ENCODE data around the gene B4GALT4. TPM values are rescaled to one million over a fixed set of nuclear protein-coding genes. Genes with fewer than 3 reads are reported as not detected.
"Not testable (repeated sequence)": the region's sequence is repeated elsewhere in the genome, so short reads cannot be mapped to it uniquely, and the experiment has no call there.

The B4GALT4 gene, protein sequence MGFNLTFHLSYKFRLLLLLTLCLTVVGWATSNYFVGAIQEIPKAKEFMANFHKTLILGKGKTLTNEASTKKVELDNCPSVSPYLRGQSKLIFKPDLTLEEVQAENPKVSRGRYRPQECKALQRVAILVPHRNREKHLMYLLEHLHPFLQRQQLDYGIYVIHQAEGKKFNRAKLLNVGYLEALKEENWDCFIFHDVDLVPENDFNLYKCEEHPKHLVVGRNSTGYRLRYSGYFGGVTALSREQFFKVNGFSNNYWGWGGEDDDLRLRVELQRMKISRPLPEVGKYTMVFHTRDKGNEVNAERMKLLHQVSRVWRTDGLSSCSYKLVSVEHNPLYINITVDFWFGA
- 8.7 TPM for polyA plus RNA-seq

DNA sequence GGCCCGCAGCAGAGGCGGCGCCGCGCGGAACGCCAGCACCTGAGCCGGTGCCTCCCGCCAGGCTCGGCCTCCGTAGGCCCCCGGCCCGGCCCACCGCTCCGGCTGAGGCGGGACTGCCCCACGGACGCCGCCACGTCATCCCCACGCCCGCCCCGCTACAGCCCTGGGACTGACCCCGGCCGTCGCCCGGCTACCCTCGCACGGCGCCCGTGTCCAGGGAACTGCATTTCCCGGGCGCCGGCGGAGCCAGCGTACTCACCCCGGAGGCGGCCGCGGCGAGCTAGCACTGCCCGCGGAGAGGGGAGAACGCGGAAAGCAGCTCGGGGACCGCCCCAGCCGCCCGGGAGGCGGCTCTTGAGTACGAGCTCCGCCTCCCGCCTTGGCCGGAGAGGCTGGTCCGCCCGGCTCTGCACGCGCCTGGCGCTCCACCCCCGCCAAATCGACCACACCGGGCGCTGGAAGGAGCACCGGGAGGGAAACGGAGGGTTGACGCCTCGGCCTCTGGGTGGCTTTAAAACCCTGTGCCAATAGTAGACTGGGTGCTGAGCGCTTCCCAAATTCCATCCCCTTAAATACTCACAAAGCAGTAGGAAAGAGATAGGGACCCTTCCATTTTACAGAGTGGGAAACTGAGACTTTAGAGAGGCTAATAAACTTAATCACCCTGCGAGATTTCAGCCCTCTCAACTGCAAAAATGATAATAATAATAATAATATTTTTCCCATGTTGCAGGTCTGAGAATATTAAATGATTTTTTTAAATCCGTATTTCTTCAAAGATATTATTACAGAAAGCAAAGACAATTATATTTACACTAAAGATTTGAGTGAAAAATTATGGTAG lies at the start of gene B4GALT4:
Gene B4GALT4, minus strand, starts transcription at position 288 of the 844 bp plus-strand sequence. CDS start 10,779 bp downstream, outside the sequence.
- Mint-ChIP-seq H3K36me3 (peaks cover 10% of the 10 kb centered on the region), H3K4me1 (peaks cover 23 to 24% (median 24%) of the 10 kb centered on the region in 3 donors), H3K27me3 (no peaks in the 10 kb centered on the region), H3K9me3 (no peaks in the 10 kb centered on the region), H3K4me3 (peak within 1 kb of the TSS; percentile 56 to 95 (median 84)), H3K27ac (peak within 1 kb of the TSS; percentile 80 to 95 (median 82))

DNA sequence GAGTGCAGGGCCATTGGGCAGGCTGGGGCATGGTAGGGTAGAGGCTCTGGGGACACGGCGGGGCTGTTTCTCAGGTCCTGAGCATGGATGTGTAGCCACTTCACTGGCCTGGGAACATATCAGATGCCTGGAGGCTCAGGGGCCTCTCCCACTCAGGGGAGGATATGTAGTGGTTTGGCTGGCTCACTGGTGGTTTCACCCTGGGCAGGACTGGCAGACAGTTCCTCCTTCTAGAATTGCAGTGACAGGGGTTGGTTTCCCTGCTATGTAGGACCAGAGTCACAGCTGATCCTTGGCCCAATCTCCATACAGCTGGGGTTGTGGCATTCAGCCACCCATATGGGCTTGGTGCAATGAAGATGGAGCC lies 48.7 kb upstream of the B4GALT4 start:
- H3K4me1 Mint-ChIP-seq = peaks cover 18 to 24% (median 21%) of the 10 kb centered on the region in 3 donors
- peaks cover 2% of the 10 kb centered on the region for H3K36me3 Mint-ChIP-seq
- no peaks in the 10 kb centered on the region for H3K27me3 Mint-ChIP-seq
- peaks cover 1 to 17% (median 12%) of the 10 kb centered on the region in 3 donors for H3K9me3 Mint-ChIP-seq
- H3K27ac Mint-ChIP-seq = no peak overlapping the region
- peak overlapping the region in 2 of 4 donors; percentile 40 to 69 for H3K4me3 Mint-ChIP-seq

DNA sequence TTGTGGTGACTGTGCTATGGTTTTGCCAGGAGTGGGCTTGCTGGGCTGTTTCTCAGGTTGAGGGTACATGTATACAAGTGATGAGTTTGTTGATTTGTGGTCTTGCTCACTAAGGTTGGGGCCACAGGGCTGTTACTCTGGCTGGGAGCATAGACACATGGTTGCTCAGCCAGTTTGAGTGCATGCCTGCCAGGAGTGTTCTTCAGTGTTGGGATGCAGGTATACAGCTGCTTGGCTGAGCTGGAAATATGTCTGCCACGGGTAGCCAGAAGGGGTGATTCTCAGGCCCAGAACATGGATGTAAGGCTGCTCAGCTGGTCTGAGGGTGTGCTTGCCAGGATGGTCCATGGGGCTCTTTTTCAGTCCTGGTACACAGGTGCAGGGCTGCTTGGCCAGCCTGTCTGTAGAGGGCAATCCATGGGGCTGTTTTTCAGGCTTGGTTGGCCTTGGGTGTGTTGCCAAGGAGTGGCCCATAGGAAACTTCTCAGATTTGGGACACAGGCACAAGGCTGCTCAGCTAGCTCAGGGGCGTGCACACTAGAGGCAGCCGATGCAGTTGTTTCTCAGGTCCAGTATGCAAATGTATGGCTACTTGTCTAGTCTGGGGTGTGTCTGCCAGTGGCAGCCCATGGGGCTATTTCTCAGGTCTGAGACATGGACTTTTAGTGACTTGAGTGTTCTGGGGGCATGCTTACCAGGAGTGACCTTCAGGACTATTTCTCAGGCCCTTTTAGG lies 48.2 kb upstream of the B4GALT4 start:
- H3K9me3 Mint-ChIP-seq = peaks cover 1 to 20% (median 12%) of the 10 kb centered on the region in 3 donors
- no peaks in the 10 kb centered on the region for H3K27me3 Mint-ChIP-seq
- peak overlapping the region in 3 of 4 donors; percentile 12 to 69 (median 40) for H3K4me3 Mint-ChIP-seq
- H3K27ac Mint-ChIP-seq = peak overlapping the region in 1 of 3 donors; percentile 35
- peaks cover 16 to 24% (median 21%) of the 10 kb centered on the region in 3 donors for H3K4me1 Mint-ChIP-seq
- H3K36me3 Mint-ChIP-seq = peaks cover 2% of the 10 kb centered on the region

DNA sequence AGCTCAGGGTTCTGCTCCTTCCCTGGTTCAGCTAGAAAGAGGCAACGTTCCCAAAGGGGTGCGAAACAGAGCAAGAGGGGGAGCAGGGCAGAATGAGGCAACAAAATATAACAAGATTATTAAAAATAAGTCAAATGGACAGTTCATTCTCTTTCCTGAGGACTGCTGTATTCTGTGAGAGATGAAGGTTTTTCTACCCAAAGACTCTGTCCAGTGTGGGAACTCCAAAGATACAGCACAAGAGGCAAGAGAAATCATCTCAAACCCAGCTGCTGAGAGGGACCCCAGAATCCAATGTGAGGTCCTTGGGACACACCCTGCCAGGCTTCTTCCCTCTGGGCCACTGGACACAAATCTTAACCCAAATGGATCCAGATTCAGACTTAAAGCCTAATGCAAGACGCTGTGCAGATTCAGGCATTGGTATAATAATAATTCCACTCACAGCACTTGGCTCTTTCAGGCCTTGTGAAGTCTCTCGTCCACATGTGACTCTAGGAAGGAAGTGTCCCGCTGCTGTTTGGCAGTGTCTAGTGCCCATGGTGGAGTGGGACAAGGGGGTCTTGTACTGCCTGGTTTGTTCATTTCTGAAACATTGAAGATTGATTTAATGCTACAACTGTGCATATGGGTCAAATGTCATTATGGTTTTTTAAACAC lies 39.0 kb upstream of the B4GALT4 start:
- Mint-ChIP-seq H3K4me1 (peaks cover 0 to 1% (median 0%) of the 10 kb centered on the region in 3 donors), H3K4me3 (no peak overlapping the region), H3K27ac (no peak overlapping the region), H3K9me3 (peaks cover 2 to 23% (median 16%) of the 10 kb centered on the region in 3 donors), H3K36me3 (peaks cover 9% of the 10 kb centered on the region), H3K27me3 (no peaks in the 10 kb centered on the region)

DNA sequence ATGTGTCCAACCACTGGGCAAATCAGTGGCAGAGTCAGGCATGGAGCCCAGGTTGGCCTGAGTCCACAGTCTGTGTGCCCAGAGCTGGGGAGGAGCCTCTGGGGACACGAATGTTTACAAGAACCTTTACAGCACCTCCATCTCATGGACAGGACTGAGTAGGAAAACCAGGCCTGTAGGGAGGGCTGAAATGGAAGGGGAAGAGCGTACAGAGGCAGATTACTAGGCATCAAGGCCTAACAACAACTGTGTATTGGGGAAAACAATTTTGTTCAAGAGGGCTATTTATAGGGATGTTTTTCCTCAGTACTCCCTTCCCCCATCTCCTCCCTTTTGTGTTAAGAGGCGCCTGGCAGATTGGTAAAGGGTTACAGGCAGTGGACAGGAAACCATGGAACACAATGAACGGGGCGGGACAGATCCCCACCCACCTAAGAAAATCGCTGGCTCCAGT lies 38.5 kb upstream of the B4GALT4 start:
- Mint-ChIP-seq H3K4me1 (peaks cover 0 to 1% (median 0%) of the 10 kb centered on the region in 3 donors), H3K36me3 (peaks cover 9% of the 10 kb centered on the region), H3K4me3 (no peak overlapping the region), H3K9me3 (peaks cover 2 to 23% (median 16%) of the 10 kb centered on the region in 3 donors), H3K27me3 (no peaks in the 10 kb centered on the region), H3K27ac (no peak overlapping the region)

DNA sequence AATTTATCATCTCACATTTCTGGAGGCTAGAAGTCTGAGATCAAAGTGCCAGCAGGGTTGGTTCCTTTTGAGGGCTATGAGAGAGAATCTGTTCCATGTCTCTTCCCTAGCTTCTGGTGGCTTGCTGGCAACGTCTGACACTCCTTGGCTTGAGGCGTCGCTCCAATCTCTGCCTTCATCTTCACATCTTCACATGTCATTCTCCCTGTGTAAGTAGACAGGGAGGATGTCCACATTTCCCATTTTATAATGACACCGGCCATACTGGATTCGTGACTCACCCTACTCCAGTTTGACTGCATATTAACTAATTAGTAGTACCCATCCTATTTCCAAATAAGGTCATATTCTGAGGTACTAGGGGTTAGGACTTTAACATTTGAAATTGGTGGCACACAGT lies 36.0 kb upstream of the B4GALT4 start:
- peaks cover 0 to 4% (median under 1%) of the 10 kb centered on the region in 3 donors for H3K9me3 Mint-ChIP-seq
- H3K27me3 Mint-ChIP-seq = no peaks in the 10 kb centered on the region
- no peak overlapping the region for H3K4me3 Mint-ChIP-seq
- H3K36me3 Mint-ChIP-seq = peaks cover 3% of the 10 kb centered on the region
- peaks cover 0 to 1% (median 0%) of the 10 kb centered on the region in 3 donors for H3K4me1 Mint-ChIP-seq
- H3K27ac Mint-ChIP-seq = no peak overlapping the region

DNA sequence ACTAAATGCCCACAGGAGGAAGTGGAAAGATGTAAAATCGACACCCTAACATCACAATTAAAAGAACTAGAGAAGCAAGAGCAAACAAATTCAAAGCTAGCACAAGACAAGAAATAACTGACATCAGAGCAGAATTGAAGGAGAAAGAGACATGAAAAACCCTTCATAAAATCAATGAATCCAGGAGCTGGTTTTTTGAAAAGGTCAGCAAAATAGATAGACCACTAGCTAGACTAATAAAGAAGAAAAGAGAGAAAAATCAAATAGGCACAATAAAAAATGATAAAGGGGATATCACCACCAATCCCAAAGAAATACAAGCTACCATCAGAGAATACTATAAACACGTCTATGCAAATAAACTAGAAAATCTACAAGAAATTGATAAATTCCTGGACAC lies 29.5 kb upstream of the B4GALT4 start:
- not testable (repeated sequence) for H3K27ac Mint-ChIP-seq, H3K4me3 Mint-ChIP-seq, H3K4me1 Mint-ChIP-seq, H3K27me3 Mint-ChIP-seq, H3K36me3 Mint-ChIP-seq, H3K9me3 Mint-ChIP-seq

DNA sequence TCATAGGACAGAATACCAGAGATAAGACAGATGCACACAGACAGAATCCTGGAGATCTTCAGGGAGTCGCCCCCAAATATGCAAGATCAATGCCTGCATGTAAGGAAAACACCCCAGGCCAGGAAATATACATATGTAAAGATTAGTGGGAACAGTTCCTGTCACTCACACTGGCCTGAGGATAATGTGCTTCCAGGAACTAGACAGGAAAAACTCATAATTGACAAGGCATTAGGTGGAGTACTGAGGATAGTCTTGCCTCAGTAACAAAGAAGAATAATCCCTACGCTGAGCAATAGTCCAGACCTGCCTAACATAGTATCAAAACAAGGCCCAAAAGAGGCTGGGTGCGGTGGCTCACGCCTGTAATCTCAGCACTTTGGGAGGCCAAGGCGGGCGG lies 20.4 kb upstream of the B4GALT4 start:
- Mint-ChIP-seq H3K27ac (no peak overlapping the region), H3K36me3 (no peaks in the 10 kb centered on the region), H3K27me3 (peaks cover 2% of the 10 kb centered on the region), H3K4me1 (peaks cover 19 to 28% (median 25%) of the 10 kb centered on the region in 3 donors), H3K9me3 (no peaks in the 10 kb centered on the region), H3K4me3 (no peak overlapping the region)

DNA sequence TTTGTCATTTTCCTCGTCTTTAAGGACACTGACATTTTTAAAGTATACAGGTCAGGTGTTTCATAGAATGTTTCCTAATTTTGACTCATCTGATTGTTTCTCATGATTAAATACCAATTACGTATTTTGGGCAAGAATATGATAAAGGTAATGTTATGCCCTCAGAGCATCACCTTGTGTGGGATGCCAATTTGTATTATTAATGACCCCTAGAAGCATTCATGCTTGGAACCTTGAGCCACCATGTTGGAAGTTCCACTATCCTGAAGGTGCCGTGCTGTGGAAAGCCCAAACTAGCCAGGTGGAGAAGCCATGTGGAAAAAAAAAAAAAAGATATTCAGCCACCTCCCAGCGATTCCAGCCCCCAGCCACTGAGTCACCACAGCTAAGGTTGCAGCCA lies 19.1 kb upstream of the B4GALT4 start:
- Mint-ChIP-seq H3K4me3 (no peak overlapping the region), H3K27me3 (peaks cover 2% of the 10 kb centered on the region), H3K9me3 (no peaks in the 10 kb centered on the region), H3K36me3 (no peaks in the 10 kb centered on the region), H3K27ac (no peak overlapping the region), H3K4me1 (peaks cover 19 to 28% (median 25%) of the 10 kb centered on the region in 3 donors)

DNA sequence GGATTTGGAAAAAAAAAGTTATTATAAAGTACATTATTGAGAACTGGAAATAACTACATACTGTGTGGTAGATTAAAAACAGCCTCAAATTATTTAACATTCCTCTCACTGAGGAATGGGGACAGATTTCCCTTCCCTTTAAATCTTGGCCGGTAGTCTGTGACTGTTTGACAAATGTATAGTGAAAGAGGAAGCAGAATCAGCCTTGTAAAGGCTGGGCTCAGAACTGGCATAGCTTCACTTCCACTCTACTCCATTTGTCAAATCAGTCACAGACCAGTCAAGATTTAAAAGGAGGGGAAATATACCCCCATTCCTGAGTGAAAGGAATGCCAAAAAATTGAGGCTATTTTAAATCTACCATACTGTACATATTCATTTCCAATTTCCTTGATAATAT lies 18.2 kb upstream of the B4GALT4 start:
- Mint-ChIP-seq H3K4me3 (peak overlapping the region in 2 of 4 donors; percentile 41 to 77), H3K36me3 (no peaks in the 10 kb centered on the region)

DNA sequence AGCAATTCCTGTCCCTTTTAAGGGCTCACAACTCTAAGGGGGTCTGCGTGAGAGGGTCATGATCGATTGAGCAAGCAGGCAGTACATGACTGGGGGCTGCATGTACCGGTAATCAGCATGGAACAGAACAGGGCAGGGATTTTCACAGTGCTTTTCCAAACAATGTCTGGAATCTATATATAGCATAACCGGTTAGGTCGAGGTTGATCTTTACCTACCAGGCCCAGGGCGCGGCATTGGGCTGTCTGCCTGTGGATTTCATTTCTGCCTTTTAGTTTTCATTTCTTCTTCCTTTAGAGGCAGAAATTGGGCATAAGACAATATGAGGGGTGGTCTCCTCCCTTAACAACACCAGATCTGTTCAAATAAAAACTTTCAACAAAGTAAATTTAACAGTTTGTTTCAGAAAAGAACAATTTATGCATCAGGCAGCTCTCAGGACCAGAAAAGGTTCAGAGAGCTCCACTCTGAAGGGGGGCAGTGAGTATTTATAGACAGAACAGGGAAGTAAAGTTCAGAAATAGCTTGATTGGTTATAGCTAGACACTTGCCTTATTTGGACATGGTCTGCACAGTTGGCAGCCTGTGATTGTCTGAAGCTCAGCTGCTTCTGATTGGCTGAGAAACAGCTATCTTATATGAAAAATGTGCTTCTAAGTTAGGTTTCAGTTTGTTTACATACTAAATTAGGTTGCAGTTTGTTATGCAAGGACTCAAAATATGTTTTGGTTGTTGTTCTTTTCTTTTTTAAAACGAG lies 17.2 kb upstream of the B4GALT4 start:
- Mint-ChIP-seq H3K4me1 (peaks cover 19 to 22% (median 22%) of the 10 kb centered on the region in 3 donors), H3K36me3 (peaks cover 4% of the 10 kb centered on the region), H3K27ac (peak overlapping the region in 2 of 3 donors; percentile 29 to 31), H3K4me3 (peak overlapping the region in 3 of 4 donors; percentile 37 to 55 (median 54)), H3K9me3 (no peaks in the 10 kb centered on the region), H3K27me3 (no peaks in the 10 kb centered on the region)

More for the DNA sequence above, 18.2 kb upstream of the B4GALT4 start:
- Mint-ChIP-seq H3K27me3 (no peaks in the 10 kb centered on the region), H3K27ac (peak overlapping the region in 1 of 3 donors; percentile 2), H3K9me3 (no peaks in the 10 kb centered on the region), H3K4me1 (peaks cover 19 to 27% (median 25%) of the 10 kb centered on the region in 3 donors)

DNA sequence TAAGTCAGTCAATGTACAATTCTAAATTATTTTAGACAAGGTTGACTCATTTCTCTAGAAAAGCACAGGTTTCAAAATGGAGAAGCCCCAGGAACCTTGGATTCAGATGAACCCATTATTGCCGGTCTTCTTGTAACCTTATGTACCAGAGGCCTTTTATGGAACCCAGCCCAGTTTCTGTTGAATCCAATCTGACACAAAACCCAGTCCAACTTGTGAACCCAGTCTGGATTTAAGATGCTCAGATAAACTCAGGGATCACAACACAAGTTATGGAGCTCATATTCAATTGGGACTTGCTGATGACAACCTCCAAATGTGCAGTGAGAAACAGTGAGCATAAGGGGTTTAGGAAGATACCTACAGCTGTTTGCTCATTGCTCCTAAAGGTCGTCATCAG lies 16.4 kb upstream of the B4GALT4 start:
- H3K27me3 Mint-ChIP-seq = no peaks in the 10 kb centered on the region
- peaks cover 19 to 22% (median 22%) of the 10 kb centered on the region in 3 donors for H3K4me1 Mint-ChIP-seq
- no peaks in the 10 kb centered on the region for H3K9me3 Mint-ChIP-seq
- peak overlapping the region in 2 of 3 donors; percentile 29 to 31 for H3K27ac Mint-ChIP-seq
- peaks cover 5% of the 10 kb centered on the region for H3K36me3 Mint-ChIP-seq
- no peak overlapping the region for H3K4me3 Mint-ChIP-seq

DNA sequence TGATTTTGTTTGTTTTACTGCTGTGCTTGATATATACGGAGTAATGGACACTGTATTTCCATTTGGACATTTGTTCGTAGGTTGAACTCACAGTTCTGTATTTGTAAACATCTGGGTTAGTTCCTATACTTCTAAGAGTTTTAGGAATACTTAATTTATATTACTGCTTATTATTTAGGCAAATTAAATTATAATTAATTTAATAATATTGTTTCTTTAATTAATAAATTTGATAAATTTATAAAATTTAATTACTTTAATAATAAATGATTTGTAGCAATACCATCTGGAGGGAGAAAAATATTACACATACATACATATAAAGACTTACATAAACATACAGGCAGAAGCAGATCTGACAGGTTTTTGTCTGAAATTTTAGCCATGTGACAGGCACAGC lies 14.5 kb upstream of the B4GALT4 start:
- peaks cover 19 to 22% (median 22%) of the 10 kb centered on the region in 3 donors for H3K4me1 Mint-ChIP-seq
- H3K27me3 Mint-ChIP-seq = no peaks in the 10 kb centered on the region
- peaks cover 5% of the 10 kb centered on the region for H3K36me3 Mint-ChIP-seq
- no peak overlapping the region for H3K4me3 Mint-ChIP-seq
- H3K27ac Mint-ChIP-seq = no peak overlapping the region
- H3K9me3 Mint-ChIP-seq = peaks cover 0 to 7% (median 2%) of the 10 kb centered on the region in 3 donors

Data from IgD-negative memory B cell (primary cell).